OCI-LY3 (cell line): ENCODE measurements around the gene GBA2.

Source experiments
- H2AFZ ChIP-seq: fragments of 200-600, 300-600 bp; shearing (Covaris generic); 2 replicates; pipeline ENCODE4 v1.6.0; 2014; ENCODE audit warnings: antibody characterized with exemption, low read depth, low read length
- H3K27ac ChIP-seq: fragments of 200-600, 300-600 bp; sonication (generic); 2 replicates; pipeline ENCODE4 v1.5.1; 2014; ENCODE audit warnings: mild to moderate bottlenecking, low read length, moderate library complexity, mixed read lengths
- H3K27me3 ChIP-seq: fragments of 200-600, 300-600 bp; sonication (generic); 2 replicates; pipeline ENCODE4 v1.6.1; 2014; ENCODE audit warnings: low read depth, low read length, mixed read lengths
- H3K36me3 ChIP-seq: fragments of 200-600, 300-600 bp; sonication (generic); replicated peaks from 2 replicates; pipeline ENCODE3; 2014; ENCODE audit warnings: low read depth, low read length, mixed read lengths
- H3K4me1 ChIP-seq: fragments of 300-600, 200-600 bp; sonication (generic); 2 replicates; pipeline ENCODE4 v1.6.1; 2014; ENCODE audit warnings: low read length, mixed read lengths
- H3K4me2 ChIP-seq: fragments of 200-600, 300-600 bp; sonication (generic); 2 replicates; pipeline ENCODE4 v1.6.1; 2014; ENCODE audit warnings: low read length, mixed read lengths
- H3K4me3 ChIP-seq: fragments of 300-600, 200-600 bp; sonication (generic); 2 replicates; pipeline ENCODE4 v1.5.1; 2014; ENCODE audit warnings: antibody characterized with exemption, mild to moderate bottlenecking, low read length, moderate library complexity
- H3K79me2 ChIP-seq: fragments of 300-600, 200-600 bp; shearing (Covaris generic); 2 replicates; pipeline ENCODE4 v1.6.1; 2014; ENCODE audit warnings: mild to moderate bottlenecking, low read length, mixed read lengths
- H3K9ac ChIP-seq: fragments of 300-600, 200-600 bp; shearing (Covaris generic); 2 replicates; pipeline ENCODE4 v1.6.0; 2014; ENCODE audit warnings: mild to moderate bottlenecking, low read length, moderate library complexity
- H3K9me3 ChIP-seq: fragments of 200-600, 300-600 bp; shearing (Covaris generic); 2 replicates; pipeline ENCODE4 v1.6.1; 2014; ENCODE audit warnings: low read length, mixed read lengths; ENCODE audit not compliant: insufficient read depth
- H4K20me1 ChIP-seq: fragments of 200-600, 300-600 bp; sonication (generic); 2 replicates; pipeline ENCODE4 v1.6.1; 2016; ENCODE audit warnings: low read length, mixed read lengths; ENCODE audit not compliant: insufficient read depth
- CTCF ChIP-seq: fragments of 200-600, 300-600 bp; sonication (generic); IDR thresholded peaks from 2 replicates; pipeline ENCODE4 v1.5.1; 2014; ENCODE audit warnings: antibody characterized with exemption, low read length, low read depth
- EZH2phosphoT487 ChIP-seq: fragments of 200-600 bp; shearing (Covaris generic); IDR thresholded peaks from 2 replicates; pipeline ENCODE4 v1.6.1; 2018; ENCODE audit warnings: antibody characterized with exemption, mixed run types, low read depth

GBA2 gene

GRCh38 chr9:35792826-35793225 is 43.8 kb upstream of the GBA2 start:
- Histone ChIP-seq H3K9ac (no peak overlapping the region), H3K4me1 (peaks cover 31% of the 10 kb centered on the region), H3K9me3 (no peaks in the 10 kb centered on the region), H3K27me3 (no peaks in the 10 kb centered on the region), H3K27ac (no peak overlapping the region), H3K36me3 (no peaks in the 10 kb centered on the region), H3K4me2 (no peak overlapping the region), H4K20me1 (no peaks in the 10 kb centered on the region), H3K79me2 (no peaks in the 10 kb centered on the region), H2AFZ (no peak overlapping the region), H3K4me3 (no peak overlapping the region)
- TF ChIP-seq CTCF (no peak), EZH2phosphoT487 (no peak)

- H2AFZ ChIP-seq = no peak overlapping the region
- H3K9me3 ChIP-seq = no peaks in the 10 kb centered on the region
- H3K27ac ChIP-seq = no peak overlapping the region
- H3K9ac ChIP-seq = no peak overlapping the region
- H3K4me3 ChIP-seq = no peak overlapping the region
- 0 out of 2 replicates have a peak overlapping the region, but pooled peaks have one; percentile 49 for H3K4me2 ChIP-seq
- no peaks in the 10 kb centered on the region for H3K79me2 ChIP-seq
- peaks cover 37% of the 10 kb centered on the region for H3K4me1 ChIP-seq
- H3K27me3 ChIP-seq = no peaks in the 10 kb centered on the region
- no peaks in the 10 kb centered on the region for H3K36me3 ChIP-seq
- H4K20me1 ChIP-seq = no peaks in the 10 kb centered on the region
- no peak for TF ChIP-seq EZH2phosphoT487
- no peak for TF ChIP-seq CTCF
These were observed 43.2 kb upstream of the GBA2 start for GRCh38 chr9:35792024-35792813.

- Histone ChIP-seq H3K36me3 (no peaks in the 10 kb centered on the region), H3K9me3 (no peaks in the 10 kb centered on the region), H3K4me3 (peak within 1 kb of the TSS; percentile 66), H3K79me2 (no peaks in the 10 kb centered on the region), H2AFZ (no peak within 1 kb of the TSS), H3K4me2 (peak within 1 kb of the TSS; percentile 51), H3K27me3 (no peaks in the 10 kb centered on the region), H4K20me1 (no peaks in the 10 kb centered on the region), H3K9ac (no peak within 1 kb of the TSS), H3K4me1 (peaks cover 37% of the 10 kb centered on the region), H3K27ac (no peak within 1 kb of the TSS)
- no peak for TF ChIP-seq CTCF
- no peak for TF ChIP-seq EZH2phosphoT487
These were observed 42.4 kb upstream of the GBA2 start, which contains the start of gene NPR2 for GRCh38 chr9:35791297-35791921. TSS of gene NPR2 (plus strand) at chr9:35791591. CDS start at chr9:35792409, 818 bp downstream.

- peaks cover 40% of the 10 kb centered on the region for H3K4me1 ChIP-seq
- H3K27me3 ChIP-seq = no peaks in the 10 kb centered on the region
- no peak overlapping the region for H3K9ac ChIP-seq
- no peaks in the 10 kb centered on the region for H3K9me3 ChIP-seq
- no peak for TF ChIP-seq EZH2phosphoT487
- TF ChIP-seq CTCF = peak; percentile 92
- no peak overlapping the region for H2AFZ ChIP-seq
- H3K4me3 ChIP-seq = peak overlapping the region; percentile 49
- H3K27ac ChIP-seq = no peak overlapping the region
- no peaks in the 10 kb centered on the region for H3K79me2 ChIP-seq
- H3K36me3 ChIP-seq = no peaks in the 10 kb centered on the region
- no peaks in the 10 kb centered on the region for H4K20me1 ChIP-seq
- H3K4me2 ChIP-seq = peak overlapping the region; percentile 51
These were observed 41.6 kb upstream of the GBA2 start for GRCh38 chr9:35790385-35791296.
